B cell (primary cell): ENCODE results near the gene CLEC2L.

ENCODE experiments used
- EZH2 ChIP-seq: IDR thresholded peaks from 2 replicates; pipeline ENCODE4 v1.6.1; 2012; ENCODE audit warnings: borderline replicate concordance, low read depth, mild to moderate bottlenecking, moderate library complexity, low read length; ENCODE audit not compliant: insufficient read depth, poor library complexity, severe bottlenecking
- TF ChIP-seq, protein P1 (sequence below): fragments of 200-600 bp; IDR thresholded peaks from one replicate; pipeline ENCODE4 v1.8.0; 2022; ENCODE audit warnings: antibody characterized with exemption, mild to moderate bottlenecking

GRCh38 chr7:139476891-139477290, 46.6 kb upstream of the CLEC2L start:
- TF ChIP-seq, protein P1, sequence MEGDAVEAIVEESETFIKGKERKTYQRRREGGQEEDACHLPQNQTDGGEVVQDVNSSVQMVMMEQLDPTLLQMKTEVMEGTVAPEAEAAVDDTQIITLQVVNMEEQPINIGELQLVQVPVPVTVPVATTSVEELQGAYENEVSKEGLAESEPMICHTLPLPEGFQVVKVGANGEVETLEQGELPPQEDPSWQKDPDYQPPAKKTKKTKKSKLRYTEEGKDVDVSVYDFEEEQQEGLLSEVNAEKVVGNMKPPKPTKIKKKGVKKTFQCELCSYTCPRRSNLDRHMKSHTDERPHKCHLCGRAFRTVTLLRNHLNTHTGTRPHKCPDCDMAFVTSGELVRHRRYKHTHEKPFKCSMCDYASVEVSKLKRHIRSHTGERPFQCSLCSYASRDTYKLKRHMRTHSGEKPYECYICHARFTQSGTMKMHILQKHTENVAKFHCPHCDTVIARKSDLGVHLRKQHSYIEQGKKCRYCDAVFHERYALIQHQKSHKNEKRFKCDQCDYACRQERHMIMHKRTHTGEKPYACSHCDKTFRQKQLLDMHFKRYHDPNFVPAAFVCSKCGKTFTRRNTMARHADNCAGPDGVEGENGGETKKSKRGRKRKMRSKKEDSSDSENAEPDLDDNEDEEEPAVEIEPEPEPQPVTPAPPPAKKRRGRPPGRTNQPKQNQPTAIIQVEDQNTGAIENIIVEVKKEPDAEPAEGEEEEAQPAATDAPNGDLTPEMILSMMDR: no peak
- TF ChIP-seq EZH2: no peak
